C4-2B (cell line): ENCODE measurements around the gene ST3GAL6.

ENCODE experiments used
- ZFX ChIP-seq: fragments of 450-650 bp; IDR thresholded peaks from 2 replicates; pipeline ENCODE4 v1.6.1; 2017
- TF ChIP-seq, protein P1 (sequence below): fragments of 450-650 bp; conservative IDR thresholded peaks from 2 replicates; pipeline ENCODE4 v1.5.1; 2017; ENCODE audit warnings: mild to moderate bottlenecking

DNA sequence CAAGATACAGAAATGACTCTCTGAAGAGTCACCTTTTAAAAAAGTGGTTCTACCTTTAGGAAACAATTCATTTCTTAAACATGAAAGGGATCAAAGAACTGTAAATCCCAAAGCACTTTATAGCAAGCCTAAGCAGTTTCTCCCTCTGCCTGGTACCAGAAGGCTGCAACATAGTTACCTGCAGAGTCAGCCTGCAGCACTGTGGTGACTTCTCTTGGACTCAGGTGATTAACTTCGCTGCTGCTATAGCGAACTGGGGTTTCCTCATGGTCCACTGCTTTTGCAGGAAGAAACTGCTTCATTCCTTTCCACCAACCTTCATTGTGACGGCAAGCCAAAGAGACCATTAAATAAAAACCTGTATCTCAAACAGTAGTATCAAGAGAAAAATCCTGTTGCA is 37.3 kb downstream of the ST3GAL6 start:
- TF ChIP-seq, protein P1, sequence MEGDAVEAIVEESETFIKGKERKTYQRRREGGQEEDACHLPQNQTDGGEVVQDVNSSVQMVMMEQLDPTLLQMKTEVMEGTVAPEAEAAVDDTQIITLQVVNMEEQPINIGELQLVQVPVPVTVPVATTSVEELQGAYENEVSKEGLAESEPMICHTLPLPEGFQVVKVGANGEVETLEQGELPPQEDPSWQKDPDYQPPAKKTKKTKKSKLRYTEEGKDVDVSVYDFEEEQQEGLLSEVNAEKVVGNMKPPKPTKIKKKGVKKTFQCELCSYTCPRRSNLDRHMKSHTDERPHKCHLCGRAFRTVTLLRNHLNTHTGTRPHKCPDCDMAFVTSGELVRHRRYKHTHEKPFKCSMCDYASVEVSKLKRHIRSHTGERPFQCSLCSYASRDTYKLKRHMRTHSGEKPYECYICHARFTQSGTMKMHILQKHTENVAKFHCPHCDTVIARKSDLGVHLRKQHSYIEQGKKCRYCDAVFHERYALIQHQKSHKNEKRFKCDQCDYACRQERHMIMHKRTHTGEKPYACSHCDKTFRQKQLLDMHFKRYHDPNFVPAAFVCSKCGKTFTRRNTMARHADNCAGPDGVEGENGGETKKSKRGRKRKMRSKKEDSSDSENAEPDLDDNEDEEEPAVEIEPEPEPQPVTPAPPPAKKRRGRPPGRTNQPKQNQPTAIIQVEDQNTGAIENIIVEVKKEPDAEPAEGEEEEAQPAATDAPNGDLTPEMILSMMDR, result no peak
- no peak for TF ChIP-seq ZFX
